Measurements from ENCODE around the gene PRPF19. TPM values are rescaled to one million over a fixed set of nuclear protein-coding genes. Genes with fewer than 3 reads are reported as not detected.

PRPF19 gene
- total and polyA plus RNA-seq, 9 of the 15 experiments (the other 6 are each of a cell fraction or from before 2014, with no cell fraction given), result 9.4 to 212 (median 73.2) TPM

- TF ChIP-seq ZNF184 (CRISPR knock-in tag; IDR thresholded peaks at IDR 0.05) (no peak), IRF9 (tag; IDR thresholded peaks at IDR 0.05) (no peak), TEAD1 (CRISPR knock-in tag; IDR thresholded peaks at IDR 0.05) (peak in 1 of 2 experiments; percentile 88; a peak in 1 of 4 replicates), NKRF (IDR thresholded peaks at IDR 0.05; ENCODE audit: borderline replicate concordance) (peak; percentile 78), HDAC3 (IDR thresholded peaks at IDR 0.05; ENCODE audit: borderline replicate concordance, partially characterized antibody) (no peak), RBM22 (IDR thresholded peaks at IDR 0.05; ENCODE audit: low read depth, low read length, poor library complexity, severe bottlenecking) (no peak), ZEB2 (IDR thresholded peaks at IDR 0.05) (no peak), ID3 (CRISPR knock-in tag; IDR thresholded peaks at IDR 0.05) (no peak), ID3 (tag; IDR thresholded peaks at IDR 0.05) (no peak), HDAC2 (IDR thresholded peaks at IDR 0.05) (no peak), USF2 (CRISPR knock-in tag; IDR thresholded peaks at IDR 0.05) (peak; percentile 58), GTF2A2 (tag; IDR thresholded peaks at IDR 0.05) (no peak), KLF13 (tag; IDR thresholded peaks at IDR 0.05; ENCODE audit: borderline replicate concordance, low read depth) (0 out of 2 replicates have a peak, but pooled peaks have one; percentile 46), PATZ1 (CRISPR knock-in tag; IDR thresholded peaks at IDR 0.05; ENCODE audit: borderline replicate concordance) (no peak), ASH1L (IDR thresholded peaks at IDR 0.05; ENCODE audit: borderline replicate concordance, low read depth, partially characterized antibody) (no peak), PBX2 (CRISPR knock-in tag; IDR thresholded peaks at IDR 0.05; ENCODE audit: low read depth) (no peak), PBX2 (tag; conservative IDR thresholded peaks at IDR 0.05; ENCODE audit: low read depth) (no peak), ERF (CRISPR knock-in tag; IDR thresholded peaks at IDR 0.05) (no peak)
These were observed at the start of gene PRPF19 (continued) for GRCh38 chr11:60906132-60906972.
